Upper lobe of right lung (tissue), 1 donor: Measurements from ENCODE around the gene C8A. TPM values are rescaled to one million over a fixed set of nuclear protein-coding genes. Genes with fewer than 3 reads are reported as not detected.

Experiments used
- ATAC-seq: fragments of 200-7000 bp; cut with Tn5 transposase; one replicate; pipeline ENCODE4 v1.9.1; 2020; ENCODE audit warnings: mild to moderate bottlenecking, moderate library complexity
- DNase-seq: peaks from one replicate; pipeline ENCODE4 v3.0.0-alpha.2; 2020
- H3K27ac ChIP-seq: fragments of 200-600 bp; one replicate; pipeline ENCODE4 v1.8.0; 2022
- H3K27me3 ChIP-seq: fragments of 200-600 bp; one replicate; pipeline ENCODE4 v1.8.0; 2022; ENCODE audit warnings: mild to moderate bottlenecking
- H3K36me3 ChIP-seq: fragments of 200-600 bp; one replicate; pipeline ENCODE4 v1.8.0; 2022
- H3K4me1 ChIP-seq: fragments of 200-600 bp; one replicate; pipeline ENCODE4 v1.8.0; 2022
- H3K4me3 ChIP-seq: fragments of 200-600 bp; one replicate; pipeline ENCODE4 v1.8.0; 2022; ENCODE audit warnings: mild to moderate bottlenecking
- H3K9me3 ChIP-seq: fragments of 200-600 bp; one replicate; pipeline ENCODE4 v1.8.0; 2022
- intact Hi-C: fragments of 100-400 bp; cut with DNase I; formaldehyde crosslinking; loops from one replicate; pipeline ENCODE4 v1.11.0; 2022
- total RNA-seq: library from RNA; stranded (reverse); fragmentation: NEBNext Ultra II Directional; extraction: Animal tissue kit (Norgen Biotek cat#: 25700); gene quantifications from one replicate; pipeline ENCODE4 v1.2.1, GENCODE V29; 2021
- TF ChIP-seq, protein P1 (sequence below): fragments of 200-600 bp; IDR thresholded peaks from one replicate; pipeline ENCODE4 v1.8.0; 2022; ENCODE audit warnings: antibody characterized with exemption
- donor health status: DM: no; HTN: yes; CAD: no; lungs with severe emphysema.

Gene C8A
- total RNA-seq, 1 donor from 2014 or later = not detected

- Histone ChIP-seq H3K4me3 (no peak overlapping the region), H3K9me3 (no peaks in the 10 kb centered on the region), H3K27ac (no peak overlapping the region), H3K27me3 (no peaks in the 10 kb centered on the region), H3K36me3 (no peaks in the 10 kb centered on the region), H3K4me1 (no peaks in the 10 kb centered on the region)
- ATAC-seq (no peak), DNase-seq (no peak)
- intact Hi-C loops = no loop called here
- TF ChIP-seq, protein P1, sequence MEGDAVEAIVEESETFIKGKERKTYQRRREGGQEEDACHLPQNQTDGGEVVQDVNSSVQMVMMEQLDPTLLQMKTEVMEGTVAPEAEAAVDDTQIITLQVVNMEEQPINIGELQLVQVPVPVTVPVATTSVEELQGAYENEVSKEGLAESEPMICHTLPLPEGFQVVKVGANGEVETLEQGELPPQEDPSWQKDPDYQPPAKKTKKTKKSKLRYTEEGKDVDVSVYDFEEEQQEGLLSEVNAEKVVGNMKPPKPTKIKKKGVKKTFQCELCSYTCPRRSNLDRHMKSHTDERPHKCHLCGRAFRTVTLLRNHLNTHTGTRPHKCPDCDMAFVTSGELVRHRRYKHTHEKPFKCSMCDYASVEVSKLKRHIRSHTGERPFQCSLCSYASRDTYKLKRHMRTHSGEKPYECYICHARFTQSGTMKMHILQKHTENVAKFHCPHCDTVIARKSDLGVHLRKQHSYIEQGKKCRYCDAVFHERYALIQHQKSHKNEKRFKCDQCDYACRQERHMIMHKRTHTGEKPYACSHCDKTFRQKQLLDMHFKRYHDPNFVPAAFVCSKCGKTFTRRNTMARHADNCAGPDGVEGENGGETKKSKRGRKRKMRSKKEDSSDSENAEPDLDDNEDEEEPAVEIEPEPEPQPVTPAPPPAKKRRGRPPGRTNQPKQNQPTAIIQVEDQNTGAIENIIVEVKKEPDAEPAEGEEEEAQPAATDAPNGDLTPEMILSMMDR = no peak
Observed at GRCh38 chr1:56931211-56931610, 76.6 kb downstream of the C8A start.

- DNase-seq = no peak
- ATAC-seq = no peak
- no peaks in the 10 kb centered on the region for H3K27me3 ChIP-seq
- TF ChIP-seq, protein P1 = no peak
- no peaks in the 10 kb centered on the region for H3K4me1 ChIP-seq
- no peaks in the 10 kb centered on the region for H3K36me3 ChIP-seq
- intact Hi-C loops = no loop called here
- H3K4me3 ChIP-seq = no peak overlapping the region
- H3K9me3 ChIP-seq = no peaks in the 10 kb centered on the region
- H3K27ac ChIP-seq = no peak overlapping the region
Observed at GRCh38 chr1:56931686-56932085, 77.1 kb downstream of the C8A start.

- Histone ChIP-seq H3K4me3 (no peak overlapping the region), H3K36me3 (no peaks in the 10 kb centered on the region), H3K27ac (no peak overlapping the region), H3K9me3 (no peaks in the 10 kb centered on the region), H3K27me3 (no peaks in the 10 kb centered on the region), H3K4me1 (no peaks in the 10 kb centered on the region)
- TF ChIP-seq, protein P1 = no peak
- ATAC-seq (no peak), DNase-seq (no peak)
- intact Hi-C loops = no loop called here
Observed at GRCh38 chr1:56933161-56933560, 78.6 kb downstream of the C8A start.

GRCh38 chr1:56933606-56934005, 79.0 kb downstream of the C8A start:
- ATAC-seq (no peak), DNase-seq (no peak)
- Histone ChIP-seq H3K4me1 (no peaks in the 10 kb centered on the region), H3K27ac (no peak overlapping the region), H3K9me3 (no peaks in the 10 kb centered on the region), H3K27me3 (no peaks in the 10 kb centered on the region), H3K4me3 (no peak overlapping the region), H3K36me3 (no peaks in the 10 kb centered on the region)
- intact Hi-C loops = no loop called here
- TF ChIP-seq, protein P1 = no peak

- ATAC-seq = no peak
Observed at GRCh38 chr1:56934430-56935060, 79.9 kb downstream of the C8A start.

More at GRCh38 chr1:56934430-56935060, 79.9 kb downstream of the C8A start:
- intact Hi-C loops = no loop called here
- no peak for DNase-seq
- Histone ChIP-seq H3K4me3 (no peak overlapping the region), H3K9me3 (no peaks in the 10 kb centered on the region), H3K27ac (no peak overlapping the region), H3K36me3 (no peaks in the 10 kb centered on the region), H3K27me3 (no peaks in the 10 kb centered on the region), H3K4me1 (no peaks in the 10 kb centered on the region)
- TF ChIP-seq, protein P1 = no peak
